RWPE2 (cell line): ENCODE results near the gene OGG1.

Experiments
- ATAC-seq: fragments of 200-7000 bp; cut with Tn5 transposase; 3 replicates; pipeline ENCODE4 v1.9.1; 2021; ENCODE audit warnings: low read depth
- DNase-seq: peaks from one replicate; pipeline ENCODE4 v3.0.0-alpha.2; 2020; ENCODE audit warnings: low spot score
- H3K27ac ChIP-seq: fragments of 450-650 bp; 2 replicates; pipeline ENCODE4 v1.5.1; 2017; ENCODE audit warnings: mild to moderate bottlenecking; ENCODE audit not compliant: poor library complexity, severe bottlenecking
- H3K27me3 ChIP-seq: fragments of 250-450 bp; sonication (Bioruptor Pico); 2 replicates; pipeline ENCODE4 v1.5.1; 2021; ENCODE audit warnings: mild to moderate bottlenecking, moderate library complexity; ENCODE audit not compliant: insufficient read depth, poor library complexity, severe bottlenecking
- H3K36me3 ChIP-seq: fragments of 250-450 bp; sonication (Bioruptor Pico); 2 replicates; pipeline ENCODE4 v1.5.1; 2020; ENCODE audit warnings: low read depth, mild to moderate bottlenecking, moderate library complexity
- H3K4me1 ChIP-seq: fragments of 250-450 bp; sonication (Bioruptor Pico); 2 replicates; pipeline ENCODE4 v1.5.1; 2021; ENCODE audit warnings: mild to moderate bottlenecking, moderate library complexity; ENCODE audit not compliant: insufficient read depth, poor library complexity, severe bottlenecking
- H3K4me3 ChIP-seq: fragments of 250-450 bp; sonication (Bioruptor Pico); 2 replicates; pipeline ENCODE4 v1.5.1; 2021; ENCODE audit warnings: mild to moderate bottlenecking, moderate library complexity; ENCODE audit not compliant: severe bottlenecking
- H3K9me3 ChIP-seq: fragments of 250-450 bp; sonication (Bioruptor Pico); 2 replicates; pipeline ENCODE4 v1.5.1; 2021; ENCODE audit warnings: mild to moderate bottlenecking, moderate library complexity; ENCODE audit not compliant: severe bottlenecking
- TF ChIP-seq, protein P1 (sequence below): fragments of 450-650 bp; IDR thresholded peaks from one replicate; pipeline ENCODE4 v1.5.1; 2017; ENCODE audit warnings: mild to moderate bottlenecking, moderate library complexity; ENCODE audit not compliant: poor library complexity, severe bottlenecking

Gene OGG1

DNA sequence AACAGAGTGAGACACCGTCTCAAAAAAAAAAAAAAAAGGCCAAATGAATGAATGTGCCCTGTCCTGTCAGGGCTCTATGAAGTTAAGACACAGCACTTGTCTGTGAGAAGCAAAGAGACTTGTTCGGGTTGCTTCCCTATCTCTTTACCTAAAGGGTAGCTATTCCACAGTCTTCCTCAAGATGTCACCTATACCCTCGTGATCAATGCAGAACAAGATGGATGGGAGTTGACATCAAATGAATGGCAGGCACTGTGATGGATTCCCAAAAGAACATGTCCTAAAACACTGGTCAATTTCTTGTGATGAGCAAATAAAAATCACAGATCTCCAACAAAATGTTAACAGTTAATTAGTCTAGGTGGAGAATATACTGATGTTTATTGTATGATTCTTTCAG is 33.0 kb downstream of the OGG1 start:
- Histone ChIP-seq H3K9me3 (no peaks in the 10 kb centered on the region), H3K36me3 (peaks cover 51% of the 10 kb centered on the region), H3K27ac (no peak overlapping the region), H3K4me1 (no peaks in the 10 kb centered on the region), H3K4me3 (no peak overlapping the region), H3K27me3 (no peaks in the 10 kb centered on the region)
- DNase-seq = no peak
- TF ChIP-seq, protein P1, sequence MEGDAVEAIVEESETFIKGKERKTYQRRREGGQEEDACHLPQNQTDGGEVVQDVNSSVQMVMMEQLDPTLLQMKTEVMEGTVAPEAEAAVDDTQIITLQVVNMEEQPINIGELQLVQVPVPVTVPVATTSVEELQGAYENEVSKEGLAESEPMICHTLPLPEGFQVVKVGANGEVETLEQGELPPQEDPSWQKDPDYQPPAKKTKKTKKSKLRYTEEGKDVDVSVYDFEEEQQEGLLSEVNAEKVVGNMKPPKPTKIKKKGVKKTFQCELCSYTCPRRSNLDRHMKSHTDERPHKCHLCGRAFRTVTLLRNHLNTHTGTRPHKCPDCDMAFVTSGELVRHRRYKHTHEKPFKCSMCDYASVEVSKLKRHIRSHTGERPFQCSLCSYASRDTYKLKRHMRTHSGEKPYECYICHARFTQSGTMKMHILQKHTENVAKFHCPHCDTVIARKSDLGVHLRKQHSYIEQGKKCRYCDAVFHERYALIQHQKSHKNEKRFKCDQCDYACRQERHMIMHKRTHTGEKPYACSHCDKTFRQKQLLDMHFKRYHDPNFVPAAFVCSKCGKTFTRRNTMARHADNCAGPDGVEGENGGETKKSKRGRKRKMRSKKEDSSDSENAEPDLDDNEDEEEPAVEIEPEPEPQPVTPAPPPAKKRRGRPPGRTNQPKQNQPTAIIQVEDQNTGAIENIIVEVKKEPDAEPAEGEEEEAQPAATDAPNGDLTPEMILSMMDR = peak; percentile 44
- ATAC-seq = peak; percentile 46; the same call in 1 of the 3 replicates

DNA sequence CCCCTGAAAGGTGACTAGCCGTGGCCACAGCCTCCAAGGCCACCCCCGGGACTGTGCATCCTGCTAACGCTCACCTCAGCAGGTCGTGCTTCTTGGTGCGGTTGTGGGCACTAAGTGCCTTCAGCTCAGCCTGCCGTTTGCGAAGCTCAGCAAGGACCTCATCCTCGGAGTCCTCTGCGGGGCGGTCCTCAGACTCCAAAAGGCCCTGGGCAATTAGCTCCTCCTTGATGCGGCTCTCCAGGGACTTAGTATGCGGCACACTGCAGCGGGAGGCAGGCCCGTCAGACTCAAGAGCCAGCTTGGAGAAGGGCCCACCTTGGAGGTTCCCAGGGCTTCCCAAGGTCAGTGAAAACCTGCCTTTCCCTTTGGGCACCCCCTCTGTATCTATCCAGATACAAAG is 34.2 kb downstream of the OGG1 start:
- H3K27ac ChIP-seq = no peak overlapping the region
- TF ChIP-seq, protein P1 = no peak
- DNase-seq = no peak
- peaks cover 51% of the 10 kb centered on the region for H3K36me3 ChIP-seq
- H3K4me3 ChIP-seq = no peak overlapping the region
- H3K9me3 ChIP-seq = no peaks in the 10 kb centered on the region
- H3K27me3 ChIP-seq = no peaks in the 10 kb centered on the region
- no peaks in the 10 kb centered on the region for H3K4me1 ChIP-seq
- no peak for ATAC-seq

GRCh38 chr3:9784965-9785364 is 35.2 kb downstream of the OGG1 start:
- Histone ChIP-seq H3K36me3 (peaks cover 51% of the 10 kb centered on the region), H3K27me3 (no peaks in the 10 kb centered on the region), H3K27ac (no peak overlapping the region), H3K4me1 (no peaks in the 10 kb centered on the region), H3K4me3 (no peak overlapping the region), H3K9me3 (no peaks in the 10 kb centered on the region)
- ATAC-seq = no peak
- no peak for DNase-seq
- TF ChIP-seq, protein P1 = no peak

DNA sequence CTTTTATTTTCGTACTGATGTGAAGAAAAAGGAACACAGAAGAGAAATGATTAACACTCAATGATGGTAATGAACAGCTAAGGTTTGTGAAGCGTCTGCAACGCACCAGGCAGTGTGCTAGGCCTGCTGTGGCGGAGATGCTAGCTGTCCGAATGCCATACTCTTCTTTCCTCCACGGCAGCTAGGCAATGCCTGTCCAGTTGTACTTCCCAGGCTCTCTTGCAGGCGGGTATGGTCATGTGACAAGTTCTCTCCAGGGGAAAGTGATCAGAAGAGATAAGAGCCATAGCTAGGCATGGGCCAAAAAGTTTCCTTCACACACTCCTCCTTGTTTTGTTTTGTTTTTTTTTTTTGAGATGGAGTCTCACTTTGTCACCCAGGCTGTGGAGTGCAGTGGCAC is 35.9 kb downstream of the OGG1 start:
- H3K9me3 ChIP-seq = no peaks in the 10 kb centered on the region
- peaks cover 56% of the 10 kb centered on the region for H3K36me3 ChIP-seq
- no peak overlapping the region for H3K4me3 ChIP-seq
- H3K27ac ChIP-seq = no peak overlapping the region
- TF ChIP-seq, protein P1 = no peak
- ATAC-seq (no peak), DNase-seq (no peak)
- H3K27me3 ChIP-seq = no peaks in the 10 kb centered on the region
- H3K4me1 ChIP-seq = no peaks in the 10 kb centered on the region

DNA sequence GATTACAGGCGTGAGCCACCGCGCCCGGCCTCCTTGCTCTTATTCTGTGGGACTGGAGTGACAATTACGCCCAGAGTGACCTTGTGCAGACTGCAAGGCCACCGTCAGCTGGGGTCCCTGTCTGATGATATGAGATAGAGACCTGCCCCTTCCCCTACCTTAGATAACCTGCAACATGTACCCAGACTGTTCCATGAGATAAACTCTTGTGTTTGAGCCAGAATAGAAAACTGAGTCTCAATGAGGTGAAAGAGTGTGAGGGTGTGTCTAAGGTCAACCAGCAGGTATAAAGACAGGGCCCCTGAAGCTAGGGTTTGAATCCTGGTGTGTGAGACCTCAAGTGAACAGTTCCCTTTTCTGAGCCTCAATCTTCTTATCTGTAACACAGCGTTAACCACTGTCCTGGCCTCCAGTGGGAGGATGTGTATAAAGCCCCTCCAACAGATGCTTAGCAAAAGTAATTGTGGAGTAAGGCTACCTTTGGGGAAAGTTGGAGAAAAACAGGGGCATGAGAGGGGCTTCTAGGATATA is 36.5 kb downstream of the OGG1 start:
- Histone ChIP-seq H3K4me3 (no peak overlapping the region), H3K27me3 (no peaks in the 10 kb centered on the region), H3K36me3 (peaks cover 61% of the 10 kb centered on the region), H3K4me1 (no peaks in the 10 kb centered on the region), H3K9me3 (no peaks in the 10 kb centered on the region), H3K27ac (no peak overlapping the region)
- TF ChIP-seq, protein P1 = no peak
- ATAC-seq = no peak
- no peak for DNase-seq
